HG02763 (cell line): Measurements from ENCODE around the gene KRTAP5-6.
A peak's percentile ranks its signal among the peaks of the same experiment; 100 is the strongest.
"Not testable (repeated sequence)": the region's sequence is repeated elsewhere in the genome, so short reads cannot be mapped to it uniquely, and the experiment has no call there.

Source experiments
- ATAC-seq: cut with Tn5 transposase; IDR thresholded peaks from one replicate; pipeline ENCODE4 v1.9.1; 2021; ENCODE audit warnings: mild to moderate bottlenecking, moderate library complexity; ENCODE audit not compliant: unreplicated experiment

The KRTAP5-6 gene

GRCh38 chr11:1683216-1683615 lies 13.8 kb upstream of the KRTAP5-6 start:
- not testable (repeated sequence) for ATAC-seq

- not testable (repeated sequence) for ATAC-seq
These were observed 13.0 kb upstream of the KRTAP5-6 start for GRCh38 chr11:1683904-1684572.

- not testable (repeated sequence) for ATAC-seq
These were observed 11.8 kb upstream of the KRTAP5-6 start for GRCh38 chr11:1684886-1685874.

GRCh38 chr11:1686220-1686619 lies 10.8 kb upstream of the KRTAP5-6 start:
- ATAC-seq, result not testable (repeated sequence)

- ATAC-seq, result not testable (repeated sequence)
These were observed 8.6 kb upstream of the KRTAP5-6 start for GRCh38 chr11:1688336-1688947.

- not testable (repeated sequence) for ATAC-seq
These were observed 7.5 kb upstream of the KRTAP5-6 start for GRCh38 chr11:1689250-1690166.

GRCh38 chr11:1690167-1691025 lies 6.6 kb upstream of the KRTAP5-6 start:
- ATAC-seq, result no peak

GRCh38 chr11:1691026-1691877 lies 5.7 kb upstream of the KRTAP5-6 start:
- ATAC-seq, result no peak

GRCh38 chr11:1691878-1692707 lies 4.9 kb upstream of the KRTAP5-6 start:
- ATAC-seq, result no peak

GRCh38 chr11:1692708-1693326 lies 4.2 kb upstream of the KRTAP5-6 start:
- ATAC-seq, result no peak

- no peak for ATAC-seq
These were observed 3.5 kb upstream of the KRTAP5-6 start for GRCh38 chr11:1693327-1694063.

- ATAC-seq, result peak; percentile 45
These were observed 2.7 kb upstream of the KRTAP5-6 start for GRCh38 chr11:1694064-1694845.

- no peak for ATAC-seq
These were observed 2.0 kb upstream of the KRTAP5-6 start for GRCh38 chr11:1694846-1695547.

- no peak for ATAC-seq
These were observed 1.4 kb upstream of the KRTAP5-6 start for GRCh38 chr11:1695548-1696108.

GRCh38 chr11:1699771-1700170 lies 2.8 kb downstream of the KRTAP5-6 start:
- ATAC-seq, result no peak
